Neural cell (in vitro differentiated cells): Measurements from ENCODE around the gene RFX4.

Experiments used
- CTCF ChIP-seq: fragments of 450-650 bp; IDR thresholded peaks from 2 replicates; pipeline ENCODE4 v1.5.1; 2014; ENCODE audit warnings: antibody characterized with exemption, mild to moderate bottlenecking, moderate library complexity; ENCODE audit not compliant: poor library complexity, severe bottlenecking
- EP300 ChIP-seq: fragments of 450-650 bp; conservative IDR thresholded peaks from 2 replicates; pipeline ENCODE4 v1.6.1; 2014; ENCODE audit warnings: antibody characterized with exemption, mild to moderate bottlenecking, moderate library complexity; ENCODE audit not compliant: poor library complexity, severe bottlenecking
- EZH2 ChIP-seq: fragments of 200-600, 300-800 bp; shearing (Covaris generic), sonication (generic); IDR thresholded peaks from 2 replicates; pipeline ENCODE4 v1.6.1; 2014; ENCODE audit warnings: antibody characterized with exemption, low read length, borderline replicate concordance, mild to moderate bottlenecking; ENCODE audit not compliant: insufficient read depth, poor library complexity, severe bottlenecking
- SMC3 ChIP-seq: fragments of 450-650 bp; conservative IDR thresholded peaks from 2 replicates; pipeline ENCODE4 v1.6.1; 2014; ENCODE audit warnings: antibody characterized with exemption, mild to moderate bottlenecking, moderate library complexity; ENCODE audit not compliant: poor library complexity
- TAF1 ChIP-seq: IDR thresholded peaks from 2 replicates; pipeline ENCODE4 v1.6.1; 2012; ENCODE audit warnings: low read depth

GRCh38 chr12:106704081-106704480, 121.3 kb downstream of the RFX4 start:
- no peak for TF ChIP-seq SMC3
- no peak for TF ChIP-seq EZH2
- no peak for TF ChIP-seq TAF1
- TF ChIP-seq CTCF, result no peak
- TF ChIP-seq EP300, result no peak
